Measurements from ENCODE around the gene LCN2. TPM values are rescaled to one million over a fixed set of nuclear protein-coding genes. Genes with fewer than 3 reads are reported as not detected.

Gene LCN2
- total and polyA plus RNA-seq, 9 of the 15 experiments (the other 6 are each of a cell fraction or from before 2014, with no cell fraction given): 0.10 to 1.2 (median 0.44) TPM; not detected in 1

- TF ChIP-seq THAP12 (CRISPR knock-in tag; IDR thresholded peaks at IDR 0.05): no peak
- TF ChIP-seq ZNF584 (CRISPR knock-in tag; IDR thresholded peaks at IDR 0.05; ENCODE audit: low read depth): no peak
- no peak for TF ChIP-seq TSHZ1 (CRISPR knock-in tag; IDR thresholded peaks at IDR 0.05)
- no peak for TF ChIP-seq PYGO2 (tag; IDR thresholded peaks at IDR 0.05)
- TF ChIP-seq ZFP91 (CRISPR knock-in tag; IDR thresholded peaks at IDR 0.05): 0 out of 2 replicates have a peak, but pooled peaks have one; percentile 48
- TF ChIP-seq KDM1A (IDR thresholded peaks at IDR 0.05): peak in 1 of 2 experiments; percentile 26; a peak in 2 of 4 replicates
- no peak for TF ChIP-seq BHLHE40 (IDR thresholded peaks at IDR 0.05; ENCODE audit: low read length)
- TF ChIP-seq ZC3H11A (IDR thresholded peaks at IDR 0.05; ENCODE audit: low read depth, low read length): no peak
Observed at GRCh38 chr9:128128836-128129590, 20.2 kb upstream of the LCN2 start (continued).
